Stimulated activated CD4-positive, alpha-beta T cell treated with anti-CD3 and anti-CD28 coated beads, Interleukin-2, amount 100 ng/mL, for 4 hours (primary cell): ENCODE data around the gene PREPL.
A peak's percentile ranks its signal among the peaks of the same experiment; 100 is the strongest.
"Not testable (repeated sequence)": the region's sequence is repeated elsewhere in the genome, so short reads cannot be mapped to it uniquely, and the experiment has no call there.

Source experiments
- DNase-seq: peaks from one replicate; pipeline ENCODE4 v3.0.0-alpha.2; 2020; ENCODE audit warnings: low read depth

The PREPL gene

GRCh38 chr2:44361330-44362206 lies at the start of gene PREPL, which contains the start of gene CAMKMT:
TSS of gene PREPL (minus strand) at chr2:44361494. CDS start at chr2:44346342, 15,152 bp downstream.
TSS of gene CAMKMT (plus strand) at chr2:44361947.
- peak; percentile 98 for DNase-seq

- DNase-seq = no peak
Observed at GRCh38 chr2:44398243-44398897, 37.1 kb upstream of the PREPL start.

- no peak for DNase-seq
Observed at GRCh38 chr2:44397447-44398175, 36.3 kb upstream of the PREPL start.

GRCh38 chr2:44392338-44392943 lies 31.1 kb upstream of the PREPL start:
- DNase-seq = peak; percentile 29

- DNase-seq = no peak
Observed at GRCh38 chr2:44389895-44390294, 28.6 kb upstream of the PREPL start.

GRCh38 chr2:44388877-44389276 lies 27.6 kb upstream of the PREPL start:
- DNase-seq = no peak

GRCh38 chr2:44385226-44385625 lies 23.9 kb upstream of the PREPL start:
- not testable (repeated sequence) for DNase-seq

GRCh38 chr2:44377486-44377885 lies 16.2 kb upstream of the PREPL start:
- DNase-seq = no peak

GRCh38 chr2:44372246-44372645 lies 11.0 kb upstream of the PREPL start:
- no peak for DNase-seq

GRCh38 chr2:44371445-44371844 lies 10.2 kb upstream of the PREPL start:
- no peak for DNase-seq

GRCh38 chr2:44369392-44369791 lies 8.1 kb upstream of the PREPL start:
- DNase-seq = no peak

- no peak for DNase-seq
Observed at GRCh38 chr2:44367591-44367990, 6.3 kb upstream of the PREPL start.

GRCh38 chr2:44364604-44365003 lies 3.3 kb upstream of the PREPL start:
- DNase-seq = no peak

GRCh38 chr2:44362207-44363015 lies 1.1 kb upstream of the PREPL start:
- peak; percentile 13 for DNase-seq

- DNase-seq = peak; percentile 25
Observed at GRCh38 chr2:44360749-44361329, 455 bp downstream of the PREPL start.

GRCh38 chr2:44358503-44358902 lies 2.8 kb downstream of the PREPL start:
- peak; percentile 4 for DNase-seq

GRCh38 chr2:44354761-44355160 lies 6.5 kb downstream of the PREPL start:
- no peak for DNase-seq

GRCh38 chr2:44352510-44352909 lies 8.8 kb downstream of the PREPL start:
- no peak for DNase-seq

GRCh38 chr2:44351676-44352075 lies 9.6 kb downstream of the PREPL start:
- no peak for DNase-seq

GRCh38 chr2:44351088-44351487 lies 10.2 kb downstream of the PREPL start:
- DNase-seq = no peak

GRCh38 chr2:44349506-44349905 lies 11.8 kb downstream of the PREPL start:
- no peak for DNase-seq
